ENCODE measurements around the gene CHMP6. TPM values are rescaled to one million over a fixed set of nuclear protein-coding genes. Genes with fewer than 3 reads are reported as not detected.

Gene CHMP6
- total RNA-seq, 2 experiments from 2014 or later = 7.9 to 23.8 TPM

GRCh38 chr17:81037798-81038733 is 46.4 kb downstream of the CHMP6 start:
- TF ChIP-seq EZH2phosphoT487 (IDR thresholded peaks at IDR 0.05; ENCODE audit: borderline replicate concordance, low read depth, low read length) (no peak), CTCF (conservative IDR thresholded peaks at IDR 0.05; ENCODE audit: low read length) (no peak)
- CTCF ChIA-PET (ENCODE audit: unreplicated experiment) = no interaction called here
- H3K79me2 ChIP-seq (ENCODE audit: insufficient read depth, low read depth, low read length) = no peaks in the 10 kb centered on the region
- no peaks in the 10 kb centered on the region for H3K9me3 ChIP-seq (ENCODE audit: low read length)
- BruUV-seq (replicated peaks) = no TSS peak
- no peak overlapping the region for H3K4me2 ChIP-seq (ENCODE audit: low read length)
- peaks cover 5% of the 10 kb centered on the region for H3K4me1 ChIP-seq (ENCODE audit: insufficient read depth, low read length, poor library complexity, severe bottlenecking)
- intact Hi-C loops (cut with micrococcal nuclease; ENCODE audit: unreplicated experiment) = no loop called here
- H3K27ac ChIP-seq (ENCODE audit: low read depth, low read length, poor library complexity, severe bottlenecking) = no peak overlapping the region
- no peaks in the 10 kb centered on the region for H3K36me3 ChIP-seq (ENCODE audit: insufficient read depth, low read length)
- H3K9me2 ChIP-seq (ENCODE audit: insufficient read depth, low read length) = no peaks in the 10 kb centered on the region
- no peak overlapping the region for H2AFZ ChIP-seq (ENCODE audit: low read length)
- 0 out of 2 replicates have a peak, but pooled peaks cover 4% of the 10 kb centered on the region for H4K20me1 ChIP-seq (ENCODE audit: insufficient read depth, low read length)
- DNase-seq (ENCODE audit: low spot score) = no peak
- no peak overlapping the region for H3K4me3 ChIP-seq (ENCODE audit: low read depth, low read length, poor library complexity, severe bottlenecking)
- POLR2A ChIA-PET = no interaction called here

GRCh38 chr17:81039096-81039495 is 47.5 kb downstream of the CHMP6 start:
- no peak overlapping the region for H2AFZ ChIP-seq (ENCODE audit: low read length)
- ChIA-PET POLR2A (no interaction called here), CTCF (ENCODE audit: unreplicated experiment) (no interaction called here)
- no peaks in the 10 kb centered on the region for H3K36me3 ChIP-seq (ENCODE audit: insufficient read depth, low read length)
- H3K9me3 ChIP-seq (ENCODE audit: low read length) = no peaks in the 10 kb centered on the region
- H4K20me1 ChIP-seq (ENCODE audit: insufficient read depth, low read length) = 0 out of 2 replicates have a peak, but pooled peaks cover 4% of the 10 kb centered on the region
- no peak for DNase-seq (ENCODE audit: low spot score)
- no peak for TF ChIP-seq EZH2phosphoT487 (IDR thresholded peaks at IDR 0.05; ENCODE audit: borderline replicate concordance, low read depth, low read length)
- no peak for TF ChIP-seq CTCF (conservative IDR thresholded peaks at IDR 0.05; ENCODE audit: low read length)
- no peaks in the 10 kb centered on the region for H3K79me2 ChIP-seq (ENCODE audit: insufficient read depth, low read depth, low read length)
- H3K4me3 ChIP-seq (ENCODE audit: low read depth, low read length, poor library complexity, severe bottlenecking) = no peak overlapping the region
- peaks cover 3% of the 10 kb centered on the region for H3K4me1 ChIP-seq (ENCODE audit: insufficient read depth, low read length, poor library complexity, severe bottlenecking)
- BruUV-seq (replicated peaks) = no TSS peak
- H3K27ac ChIP-seq (ENCODE audit: low read depth, low read length, poor library complexity, severe bottlenecking) = no peak overlapping the region
- H3K4me2 ChIP-seq (ENCODE audit: low read length) = no peak overlapping the region
- no peaks in the 10 kb centered on the region for H3K9me2 ChIP-seq (ENCODE audit: insufficient read depth, low read length)
- intact Hi-C loops (cut with micrococcal nuclease; ENCODE audit: unreplicated experiment) = no loop called here

Measured in OCI-LY7 (cell line).